SU-DHL-6 (cell line): ENCODE results near the gene ARID5A.

Experiments
- H2AFZ ChIP-seq: fragments of 200-600 bp; sonication (generic); 2 replicates; pipeline ENCODE4 v1.6.1; 2014; ENCODE audit warnings: low read depth, mild to moderate bottlenecking, moderate library complexity, mixed read lengths, antibody characterized with exemption, low read length; ENCODE audit not compliant: severe bottlenecking
- H3F3A ChIP-seq: fragments of 200-600 bp; shearing (Covaris generic); 2 replicates; pipeline ENCODE4 v1.6.0; 2016; ENCODE audit warnings: antibody characterized with exemption, mild to moderate bottlenecking; ENCODE audit not compliant: insufficient read depth
- H3K27ac ChIP-seq: fragments of 200-600 bp; sonication (generic); 2 replicates; pipeline ENCODE4 v1.5.1; 2016; ENCODE audit warnings: low read depth, mild to moderate bottlenecking, low read length, moderate library complexity, mixed read lengths
- H3K27me3 ChIP-seq: fragments of 200-600 bp; sonication (generic), shearing (Covaris generic); 2 replicates; pipeline ENCODE4 v1.6.0; 2014; ENCODE audit warnings: mild to moderate bottlenecking, low read length
- H3K36me3 ChIP-seq: fragments of 200-600 bp; sonication (generic); 2 replicates; pipeline ENCODE4 v1.6.1; 2014; ENCODE audit warnings: mild to moderate bottlenecking, low read length, mixed read lengths
- H3K4me2 ChIP-seq: fragments of 300-600, 200-600 bp; shearing (Covaris generic), sonication (generic); 2 replicates; pipeline ENCODE4 v1.6.0; 2014; ENCODE audit warnings: low read length, low read depth, mild to moderate bottlenecking; ENCODE audit not compliant: poor library complexity, severe bottlenecking
- H3K4me3 ChIP-seq: fragments of 200-600 bp; sonication (generic); 2 replicates; pipeline ENCODE4 v1.5.1; 2014; ENCODE audit warnings: antibody characterized with exemption, low read length, mild to moderate bottlenecking, mixed read lengths; ENCODE audit not compliant: insufficient read depth, poor library complexity, severe bottlenecking
- H3K79me2 ChIP-seq: fragments of 200-600 bp; sonication (generic); 2 replicates; pipeline ENCODE4 v1.6.1; 2014; ENCODE audit warnings: mild to moderate bottlenecking, low read length, moderate library complexity; ENCODE audit not compliant: insufficient read depth
- H3K9ac ChIP-seq: fragments of 200-600 bp; sonication (generic); 2 replicates; pipeline ENCODE4 v1.7.0; 2014; ENCODE audit warnings: mild to moderate bottlenecking, low read length
- H3K9me2 ChIP-seq: fragments of 200-600 bp; sonication (generic); replicated peaks from 2 replicates; pipeline ENCODE4 v1.6.1; 2014; ENCODE audit warnings: low read length; ENCODE audit not compliant: insufficient read depth
- H3K9me3 ChIP-seq: fragments of 200-600 bp; sonication (generic); 2 replicates; pipeline ENCODE4 v1.6.1; 2014; ENCODE audit warnings: low read length, mixed read lengths; ENCODE audit not compliant: insufficient read depth
- H4K20me1 ChIP-seq: fragments of 200-600 bp; sonication (generic); 2 replicates; pipeline ENCODE4 v1.6.1; 2014; ENCODE audit warnings: low read depth, mild to moderate bottlenecking, antibody characterized with exemption, low read length, moderate library complexity, mixed read lengths
- EZH2phosphoT487 ChIP-seq: fragments of 200-600 bp; sonication (generic), shearing (Covaris generic); conservative IDR thresholded peaks from 2 replicates; pipeline ENCODE4 v1.6.1; 2018; ENCODE audit warnings: mild to moderate bottlenecking, antibody characterized with exemption, low read length, moderate library complexity, mixed read lengths
- TF ChIP-seq, protein P1 (sequence below): fragments of 200-600 bp; sonication (generic); IDR thresholded peaks from one replicate; pipeline ENCODE4 v1.5.1; 2017; ENCODE audit warnings: antibody characterized with exemption, mild to moderate bottlenecking, low read length, moderate library complexity; ENCODE audit not compliant: insufficient read depth, poor library complexity, severe bottlenecking

The ARID5A gene

DNA sequence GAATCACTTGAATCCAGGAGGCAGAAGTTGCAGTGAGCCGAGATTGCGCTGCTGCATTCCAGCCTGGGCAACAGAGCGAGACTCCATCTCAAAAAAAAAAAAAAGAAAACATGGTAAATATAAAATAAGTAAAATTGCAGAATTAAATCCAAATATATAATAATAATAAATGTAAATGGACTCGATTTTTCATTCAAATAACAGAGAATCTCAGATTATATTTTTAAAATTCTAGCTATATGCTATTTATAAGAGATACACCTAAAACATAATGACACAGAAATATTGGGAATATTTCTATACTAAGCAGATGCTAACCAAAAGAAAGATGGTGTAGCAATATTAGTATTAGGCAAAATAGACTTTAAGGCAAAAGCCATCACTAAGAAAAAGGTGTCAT lies 16.3 kb upstream of the ARID5A start:
- Histone ChIP-seq H3K9ac (no peak overlapping the region), H3K4me3 (no peak overlapping the region), H3K9me2 (no peaks in the 10 kb centered on the region), H3K9me3 (peaks cover 4% of the 10 kb centered on the region; the same call in 1 of the 2 replicates), H3K27me3 (peaks cover 4% of the 10 kb centered on the region; the same call in 1 of the 2 replicates), H3K4me2 (no peak overlapping the region), H2AFZ (no peak overlapping the region), H3K27ac (no peak overlapping the region), H3F3A (no peaks in the 10 kb centered on the region), H3K36me3 (no peaks in the 10 kb centered on the region), H4K20me1 (no peaks in the 10 kb centered on the region), H3K79me2 (no peaks in the 10 kb centered on the region)
- TF ChIP-seq EZH2phosphoT487, result no peak
- TF ChIP-seq, protein P1, sequence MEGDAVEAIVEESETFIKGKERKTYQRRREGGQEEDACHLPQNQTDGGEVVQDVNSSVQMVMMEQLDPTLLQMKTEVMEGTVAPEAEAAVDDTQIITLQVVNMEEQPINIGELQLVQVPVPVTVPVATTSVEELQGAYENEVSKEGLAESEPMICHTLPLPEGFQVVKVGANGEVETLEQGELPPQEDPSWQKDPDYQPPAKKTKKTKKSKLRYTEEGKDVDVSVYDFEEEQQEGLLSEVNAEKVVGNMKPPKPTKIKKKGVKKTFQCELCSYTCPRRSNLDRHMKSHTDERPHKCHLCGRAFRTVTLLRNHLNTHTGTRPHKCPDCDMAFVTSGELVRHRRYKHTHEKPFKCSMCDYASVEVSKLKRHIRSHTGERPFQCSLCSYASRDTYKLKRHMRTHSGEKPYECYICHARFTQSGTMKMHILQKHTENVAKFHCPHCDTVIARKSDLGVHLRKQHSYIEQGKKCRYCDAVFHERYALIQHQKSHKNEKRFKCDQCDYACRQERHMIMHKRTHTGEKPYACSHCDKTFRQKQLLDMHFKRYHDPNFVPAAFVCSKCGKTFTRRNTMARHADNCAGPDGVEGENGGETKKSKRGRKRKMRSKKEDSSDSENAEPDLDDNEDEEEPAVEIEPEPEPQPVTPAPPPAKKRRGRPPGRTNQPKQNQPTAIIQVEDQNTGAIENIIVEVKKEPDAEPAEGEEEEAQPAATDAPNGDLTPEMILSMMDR, result no peak

DNA sequence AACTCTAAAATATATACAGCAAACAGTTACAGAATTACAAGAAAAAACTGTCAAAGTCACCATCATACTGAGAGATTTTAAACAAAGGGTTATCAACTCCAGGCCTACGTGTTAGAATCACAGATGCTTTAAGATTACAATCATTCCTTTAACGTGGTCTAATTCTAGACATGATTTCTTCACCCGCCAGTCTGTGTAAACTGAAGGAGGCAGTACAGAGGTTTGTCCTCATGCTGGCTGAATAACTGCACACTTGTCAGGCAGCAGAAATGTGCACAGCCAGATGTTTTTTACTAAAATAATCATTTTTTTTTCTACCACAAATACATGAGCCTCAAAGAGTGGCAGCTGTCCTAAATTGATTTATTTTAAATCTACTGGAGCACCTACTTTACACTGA lies 15.9 kb upstream of the ARID5A start:
- H3K9me2 ChIP-seq, result no peaks in the 10 kb centered on the region
- no peak overlapping the region for H2AFZ ChIP-seq
- H3K36me3 ChIP-seq, result no peaks in the 10 kb centered on the region
- H3F3A ChIP-seq, result no peaks in the 10 kb centered on the region
- no peak for TF ChIP-seq EZH2phosphoT487
- TF ChIP-seq, protein P1, result no peak
- H3K27ac ChIP-seq, result no peak overlapping the region
- no peak overlapping the region for H3K4me3 ChIP-seq
- H3K27me3 ChIP-seq, result peaks cover 4% of the 10 kb centered on the region; the same call in 1 of the 2 replicates
- no peak overlapping the region for H3K9ac ChIP-seq
- no peaks in the 10 kb centered on the region for H3K79me2 ChIP-seq
- H3K4me2 ChIP-seq, result no peak overlapping the region
- H3K9me3 ChIP-seq, result peaks cover 4% of the 10 kb centered on the region; the same call in 1 of the 2 replicates
- H4K20me1 ChIP-seq, result no peaks in the 10 kb centered on the region

DNA sequence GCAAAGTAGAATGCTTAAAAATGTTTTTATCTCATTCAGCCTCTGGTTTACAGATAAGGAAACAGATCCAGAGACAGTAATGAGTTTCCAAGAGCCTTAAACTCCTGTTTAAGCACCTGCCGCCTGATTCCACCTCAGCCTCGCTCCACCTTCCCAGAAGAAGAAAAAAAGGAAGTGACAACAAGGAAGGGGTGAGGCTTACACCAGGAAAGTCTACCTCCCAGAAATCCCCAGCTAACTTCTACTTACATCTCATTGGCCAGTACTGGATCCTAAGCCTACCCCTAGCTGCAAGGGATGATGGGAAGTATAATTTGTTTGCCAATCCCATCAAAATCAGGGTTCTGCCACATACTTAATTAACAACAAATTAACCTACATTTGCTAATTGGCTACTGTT lies 15.3 kb upstream of the ARID5A start:
- Histone ChIP-seq H3K4me3 (no peak overlapping the region), H3K27me3 (peaks cover 2% of the 10 kb centered on the region; the same call in 1 of the 2 replicates), H3F3A (no peaks in the 10 kb centered on the region), H3K9ac (no peak overlapping the region), H3K79me2 (no peaks in the 10 kb centered on the region), H4K20me1 (no peaks in the 10 kb centered on the region), H3K9me3 (peaks cover 4% of the 10 kb centered on the region; the same call in 1 of the 2 replicates), H3K27ac (no peak overlapping the region), H2AFZ (no peak overlapping the region), H3K36me3 (no peaks in the 10 kb centered on the region), H3K4me2 (no peak overlapping the region), H3K9me2 (no peaks in the 10 kb centered on the region)
- TF ChIP-seq, protein P1, result no peak
- TF ChIP-seq EZH2phosphoT487, result no peak
